ENCODE measurements around the gene FAM76A. TPM values are rescaled to one million over a fixed set of nuclear protein-coding genes. Genes with fewer than 3 reads are reported as not detected.

FAM76A gene
- total and polyA plus RNA-seq, 9 of the 15 experiments (the other 6 are each of a cell fraction or from before 2014, with no cell fraction given) = 9.5 to 14.6 (median 11.4) TPM

- no peak for TF ChIP-seq ZNF551 (CRISPR knock-in tag; IDR thresholded peaks at IDR 0.05)
- TF ChIP-seq NFXL1 (CRISPR knock-in tag; IDR thresholded peaks at IDR 0.05) = no peak
- TF ChIP-seq KLF1 (tag; IDR thresholded peaks at IDR 0.05) = peak; percentile 77
- peak; percentile 94 for TF ChIP-seq SAP30 (IDR thresholded peaks at IDR 0.05; ENCODE audit: borderline replicate concordance, insufficient read depth, low read depth, low read length, poor library complexity, severe bottlenecking)
- no peak for TF ChIP-seq RNF219 (CRISPR knock-in tag; IDR thresholded peaks at IDR 0.05)
Measured at GRCh38 chr1:27726173-27727044, 648 bp downstream of the FAM76A start (continued).

- H3K9me3 ChIP-seq (replicated peaks; ENCODE audit: control insufficient read depth, insufficient read depth, low read depth, low read length) = no peaks in the 10 kb centered on the region
- H2AFZ ChIP-seq (ENCODE audit: low read depth, low read length) = no peak overlapping the region
- in situ Hi-C loops (cut with MboI) = no loop called here
- ChIA-PET CTCF (ENCODE audit: low intra/inter-chr PET ratio) (no interaction called here), POLR2A (interaction anchor here (1.0 kb wide), 1 partner anchor 10 kb away, joined by 3 read pairs; no protein-coding TSS in a partner anchor)
- no peak overlapping the region for H3K4me3 ChIP-seq
- ATAC-seq (no peak), DNase-seq (ENCODE audit: extremely low read depth in 1 of 4, low spot score in 3 of 4) (no peak), FAIRE-seq (no peak)
- intact Hi-C loops (cut with micrococcal nuclease) = no loop called here
- H3K79me2 ChIP-seq (ENCODE audit: control insufficient read depth, insufficient read depth, low read length) = peaks cover 6% of the 10 kb centered on the region; the same call in 1 of the 3 replicates
- H4K20me1 ChIP-seq (replicated peaks; ENCODE audit: control insufficient read depth, insufficient read depth, low read length) = no peaks in the 10 kb centered on the region
- H3K27me3 ChIP-seq (ENCODE audit: control insufficient read depth in 2 of 2, insufficient read depth in 2 of 2, low read length in 2 of 2) = no peaks in the 10 kb centered on the region
- peaks cover 13 to 18% of the 10 kb centered on the region in 2 experiments; a peak in 4 of 5 replicates for H3K4me1 ChIP-seq (replicated peaks in 1 of 2; ENCODE audit: control insufficient read depth in 2 of 2, insufficient read depth in 2 of 2, low read length in 2 of 2)
- H3K27ac ChIP-seq (ENCODE audit: extremely low read depth, low read depth, low read length) = no peak overlapping the region
- no peak overlapping the region for H3K4me2 ChIP-seq (ENCODE audit: insufficient read depth, low read length)
- BruUV-seq (replicated peaks) = no TSS peak
- WGBS (ENCODE audit: insufficient coverage, low coverage, missing lambda C conversion rate) = 75% methylated on average over 3 of the region's 3 CpGs
- peak overlapping the region in 1 of 2 experiments; percentile 70; a peak in 1 of 4 replicates for H3K9ac ChIP-seq (ENCODE audit: insufficient read depth in 1 of 2, low read depth in 2 of 2, low read length in 2 of 2)
- H3K36me3 ChIP-seq (ENCODE audit: control insufficient read depth, insufficient read depth, low read length) = peaks cover 6% of the 10 kb centered on the region; the same call in 1 of the 3 replicates
- no peaks in the 10 kb centered on the region for H3K9me1 ChIP-seq (ENCODE audit: control insufficient read depth, insufficient read depth, low read length)
- TF ChIP-seq FUS (optimal IDR thresholded peaks at IDR 0.05; ENCODE audit: low read depth, low read length) (no peak), HLTF (IDR thresholded peaks at IDR 0.05) (no peak), POLR2A (conservative IDR thresholded peaks at IDR 0.05) (no peak), ZBTB34 (CRISPR knock-in tag; IDR thresholded peaks at IDR 0.05) (no peak), DPF2 (IDR thresholded peaks at IDR 0.05) (no peak), TBP (optimal IDR thresholded peaks at IDR 0.05; ENCODE audit: low read depth, low read length) (no peak), RFX5 (IDR thresholded peaks at IDR 0.05; ENCODE audit: low read depth, low read length) (no peak), SOX6 (IDR thresholded peaks at IDR 0.05) (no peak), ARNT (IDR thresholded peaks at IDR 0.05) (no peak), THAP7 (CRISPR knock-in tag; IDR thresholded peaks at IDR 0.05) (no peak), CEBPG (CRISPR knock-in tag; IDR thresholded peaks at IDR 0.05) (no peak), CEBPG (tag; conservative IDR thresholded peaks at IDR 0.05 in 1 of 2, IDR thresholded peaks at IDR 0.05 in 1 of 2) (no peak), FOS (IDR thresholded peaks at IDR 0.05; ENCODE audit: extremely low read depth, insufficient read length) (no peak)
Measured at GRCh38 chr1:27727126-27727525, 1.4 kb downstream of the FAM76A start.

Data from K562 (cell line).